PC-3 (cell line): Measurements from ENCODE around the gene TOMM34.

Source experiments
- EZH2 ChIP-seq: fragments of 300-600 bp; sonication (generic); IDR thresholded peaks from one replicate; pipeline ENCODE4 v1.6.1; 2017; ENCODE audit warnings: antibody characterized with exemption, mild to moderate bottlenecking, low read length; ENCODE audit not compliant: unreplicated experiment
- TF ChIP-seq, protein P1 (sequence below): fragments of 300-600 bp; sonication (generic); conservative IDR thresholded peaks from 2 replicates; pipeline ENCODE4 v1.5.1; 2017; ENCODE audit warnings: antibody characterized with exemption, low read depth, mild to moderate bottlenecking, low read length

DNA sequence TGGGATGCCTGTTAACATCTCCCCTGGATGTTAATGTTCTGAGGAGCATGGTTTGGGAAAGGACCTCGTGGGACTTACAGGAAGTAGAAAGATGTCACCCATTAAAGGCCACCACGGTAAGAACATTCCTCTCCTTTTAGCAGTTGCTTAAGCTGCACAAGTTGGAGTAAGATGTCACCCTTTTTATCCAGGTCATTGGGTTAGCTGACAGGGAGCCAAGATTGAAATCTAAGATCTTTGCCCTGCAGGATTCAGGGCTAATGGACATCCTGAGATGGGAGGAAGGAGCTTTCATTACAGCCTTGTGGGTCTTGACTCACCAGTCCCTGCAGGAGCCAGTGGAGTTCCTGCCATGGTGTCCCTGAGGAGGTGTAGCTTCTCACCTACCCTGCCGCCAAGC is 28.3 kb downstream of the TOMM34 start:
- TF ChIP-seq, protein P1, sequence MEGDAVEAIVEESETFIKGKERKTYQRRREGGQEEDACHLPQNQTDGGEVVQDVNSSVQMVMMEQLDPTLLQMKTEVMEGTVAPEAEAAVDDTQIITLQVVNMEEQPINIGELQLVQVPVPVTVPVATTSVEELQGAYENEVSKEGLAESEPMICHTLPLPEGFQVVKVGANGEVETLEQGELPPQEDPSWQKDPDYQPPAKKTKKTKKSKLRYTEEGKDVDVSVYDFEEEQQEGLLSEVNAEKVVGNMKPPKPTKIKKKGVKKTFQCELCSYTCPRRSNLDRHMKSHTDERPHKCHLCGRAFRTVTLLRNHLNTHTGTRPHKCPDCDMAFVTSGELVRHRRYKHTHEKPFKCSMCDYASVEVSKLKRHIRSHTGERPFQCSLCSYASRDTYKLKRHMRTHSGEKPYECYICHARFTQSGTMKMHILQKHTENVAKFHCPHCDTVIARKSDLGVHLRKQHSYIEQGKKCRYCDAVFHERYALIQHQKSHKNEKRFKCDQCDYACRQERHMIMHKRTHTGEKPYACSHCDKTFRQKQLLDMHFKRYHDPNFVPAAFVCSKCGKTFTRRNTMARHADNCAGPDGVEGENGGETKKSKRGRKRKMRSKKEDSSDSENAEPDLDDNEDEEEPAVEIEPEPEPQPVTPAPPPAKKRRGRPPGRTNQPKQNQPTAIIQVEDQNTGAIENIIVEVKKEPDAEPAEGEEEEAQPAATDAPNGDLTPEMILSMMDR, result no peak
- no peak for TF ChIP-seq EZH2
